GM19240 (cell line): ENCODE results near the gene ERC2.

Experiments
- DNase-seq: peaks from one replicate; pipeline ENCODE4 v3.0.0; 2011; ENCODE audit warnings: low spot score; ENCODE audit not compliant: insufficient read length

Gene ERC2

GRCh38 chr3:56424885-56425284 is 43.4 kb downstream of the ERC2 start:
- DNase-seq, result no peak

- DNase-seq, result no peak
These were observed 43.9 kb downstream of the ERC2 start for GRCh38 chr3:56424336-56424735.

GRCh38 chr3:56423661-56424099 is 44.6 kb downstream of the ERC2 start:
- no peak for DNase-seq

DNA sequence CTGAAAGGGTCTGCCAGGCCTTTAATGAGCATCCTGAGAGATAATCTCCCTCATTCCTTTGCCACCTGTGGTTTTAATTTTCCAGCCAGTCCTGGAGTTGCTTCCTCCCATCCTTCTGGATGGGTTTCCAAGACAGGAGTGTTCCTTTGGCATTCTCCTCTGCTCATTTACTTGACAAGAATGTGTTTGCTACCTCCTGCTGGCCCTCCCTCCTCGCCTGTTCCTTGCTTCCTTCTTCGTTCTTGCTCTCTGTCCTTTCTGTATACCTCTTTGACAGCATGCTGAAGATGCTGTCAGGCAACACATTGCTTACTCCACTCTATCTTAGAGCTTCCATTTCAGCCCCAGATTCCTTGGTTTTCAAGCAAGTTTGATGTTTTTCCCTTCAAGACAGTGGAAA is 46.0 kb downstream of the ERC2 start:
- DNase-seq, result no peak

DNA sequence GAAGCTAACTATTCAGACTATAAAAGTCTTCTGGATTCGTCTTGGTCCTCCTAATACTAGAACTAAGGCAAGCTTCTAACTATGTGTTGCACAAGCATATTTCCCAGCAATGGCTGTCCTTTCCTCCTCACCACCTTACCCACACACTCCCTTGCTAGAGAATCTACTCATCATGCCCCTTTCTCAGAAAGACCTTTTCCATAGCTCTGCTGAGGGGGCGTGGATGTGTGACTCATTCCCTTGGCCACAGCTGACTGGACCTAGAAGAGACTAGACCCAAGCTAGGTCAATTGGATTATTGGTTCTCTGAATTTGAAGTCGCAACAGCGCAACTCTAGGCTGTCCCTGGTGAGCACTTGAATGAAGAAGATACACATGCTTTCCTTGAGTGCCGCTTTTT is 47.1 kb downstream of the ERC2 start:
- DNase-seq, result no peak

DNA sequence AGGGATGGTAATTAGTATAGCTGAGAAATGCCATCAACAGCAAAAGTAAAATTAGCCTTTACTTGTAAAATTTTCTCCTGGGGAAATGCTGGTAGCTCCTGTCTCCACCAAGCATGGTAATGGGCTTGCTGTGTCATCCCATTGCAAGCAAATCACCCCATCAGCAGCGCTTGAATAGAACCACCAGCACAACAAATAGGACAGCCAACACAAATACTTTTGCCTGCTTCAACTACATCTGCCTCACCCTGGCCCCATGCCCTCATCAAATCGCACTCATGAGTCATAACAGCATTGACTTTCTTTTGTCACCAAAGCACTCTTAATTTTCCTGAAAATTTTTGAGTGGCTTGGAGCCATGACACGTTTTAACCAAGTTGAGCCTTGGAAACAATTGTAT is 52.6 kb downstream of the ERC2 start:
- no peak for DNase-seq

DNA sequence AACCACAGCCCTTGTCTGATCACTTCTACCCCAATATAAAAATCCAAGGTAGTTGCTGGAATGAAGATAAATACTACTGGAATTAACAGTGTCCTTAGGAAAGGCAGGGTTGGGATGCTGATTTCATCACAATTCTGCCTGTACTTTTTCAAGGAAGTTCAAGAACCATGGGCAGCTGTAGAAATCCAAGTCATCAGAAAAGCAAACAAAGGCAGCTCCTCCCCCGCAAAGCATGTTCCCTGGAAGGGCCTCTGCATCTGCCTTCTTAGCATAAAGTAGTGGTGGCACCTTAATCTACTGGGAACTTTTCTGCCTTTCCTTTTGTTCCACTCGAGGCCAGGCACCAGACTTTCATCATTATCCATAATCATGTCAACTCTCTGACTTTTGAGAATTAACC is 54.4 kb downstream of the ERC2 start:
- DNase-seq, result no peak

DNA sequence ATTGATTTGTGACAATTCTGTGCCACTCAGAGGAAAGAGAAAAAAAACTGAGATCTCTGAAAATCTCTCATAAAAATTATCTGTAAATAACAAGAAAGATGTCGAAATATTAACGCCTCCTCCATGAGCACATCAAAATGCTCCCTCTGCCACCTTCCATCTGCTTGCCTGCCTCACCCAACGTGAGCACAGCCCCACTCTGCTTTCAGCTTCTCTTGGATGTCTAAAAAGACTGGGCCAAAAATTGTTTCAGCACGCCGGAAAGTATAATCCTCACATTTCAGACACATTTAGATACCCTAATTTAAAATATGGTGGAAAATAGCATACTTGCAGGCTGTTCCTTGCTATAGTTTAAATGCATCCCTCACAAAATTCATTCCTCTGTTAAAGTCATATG is 57.1 kb downstream of the ERC2 start:
- no peak for DNase-seq

GRCh38 chr3:56410576-56410975 is 57.7 kb downstream of the ERC2 start:
- no peak for DNase-seq

GRCh38 chr3:56409790-56410189 is 58.5 kb downstream of the ERC2 start:
- DNase-seq, result no peak

- DNase-seq, result no peak
These were observed 59.5 kb downstream of the ERC2 start for GRCh38 chr3:56408761-56409196.

DNA sequence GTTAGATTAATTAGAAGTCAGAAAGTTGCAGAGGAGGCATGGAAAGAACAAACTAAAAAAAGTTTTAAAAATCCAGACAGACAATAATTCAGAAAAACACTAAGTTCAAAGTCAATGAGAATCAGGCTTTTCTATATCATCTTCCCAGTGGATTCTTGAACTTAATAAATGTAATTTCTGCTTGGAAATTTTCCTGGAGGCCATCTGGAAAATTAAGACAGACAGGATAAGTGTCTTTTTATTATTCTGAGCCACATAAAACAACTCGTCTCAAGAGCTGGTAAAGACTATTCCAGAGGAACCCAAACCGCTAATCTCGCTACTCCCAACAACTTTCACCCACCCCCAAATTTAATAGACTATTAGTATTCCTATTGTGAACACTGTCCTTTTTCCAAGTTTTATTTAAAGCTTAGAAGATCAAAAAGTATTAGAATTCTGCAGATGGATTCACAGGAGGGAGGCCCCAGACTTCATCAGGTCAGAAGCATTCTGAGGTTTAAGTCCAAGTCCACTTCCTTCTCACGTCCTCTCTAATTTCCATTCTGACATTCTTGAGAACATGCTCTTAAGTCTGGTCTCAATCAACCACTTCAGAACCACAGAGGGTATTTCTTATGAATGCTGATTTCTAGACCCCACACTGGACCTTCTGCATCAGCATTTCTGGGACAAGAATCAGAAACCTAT is 61.3 kb downstream of the ERC2 start:
- no peak for DNase-seq

DNA sequence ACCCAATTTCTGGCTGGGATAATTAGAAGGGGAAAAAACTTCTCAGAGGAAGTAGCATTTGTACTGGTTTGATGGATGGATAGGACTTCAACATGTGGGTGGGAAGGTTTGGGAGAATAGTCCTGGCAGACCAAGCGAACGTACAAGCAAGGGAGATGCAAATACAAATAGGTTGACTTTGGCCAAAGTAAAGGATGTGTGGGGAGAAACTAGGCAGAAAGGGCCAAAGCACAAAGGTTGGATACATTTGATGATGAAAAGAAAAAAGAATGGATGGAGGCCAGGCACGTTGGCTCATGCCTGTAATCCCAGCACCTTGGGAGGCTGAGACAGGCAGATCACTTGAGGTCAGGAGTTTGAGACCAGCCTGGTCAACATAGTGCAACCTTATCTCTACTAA is 63.4 kb downstream of the ERC2 start:
- DNase-seq, result no peak

DNA sequence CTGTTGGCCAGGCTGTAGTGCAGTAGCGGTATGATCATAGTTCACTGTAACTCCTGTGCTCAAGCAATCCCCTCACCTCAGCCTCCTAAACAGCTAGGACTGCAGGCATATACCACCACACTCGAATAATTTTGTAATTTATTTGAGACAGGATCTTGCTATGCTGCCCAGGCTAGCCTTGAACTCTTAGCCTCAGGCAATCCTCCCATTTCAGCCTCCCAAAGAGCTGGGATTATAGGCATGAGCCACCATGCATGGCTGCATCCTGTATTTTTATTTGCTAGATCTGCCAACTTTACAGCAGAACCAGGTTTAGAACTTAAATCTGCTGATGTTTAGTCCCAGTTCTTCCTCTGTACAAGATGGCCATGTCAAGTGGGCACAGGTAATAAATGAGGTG is 69.6 kb downstream of the ERC2 start:
- DNase-seq, result no peak

DNA sequence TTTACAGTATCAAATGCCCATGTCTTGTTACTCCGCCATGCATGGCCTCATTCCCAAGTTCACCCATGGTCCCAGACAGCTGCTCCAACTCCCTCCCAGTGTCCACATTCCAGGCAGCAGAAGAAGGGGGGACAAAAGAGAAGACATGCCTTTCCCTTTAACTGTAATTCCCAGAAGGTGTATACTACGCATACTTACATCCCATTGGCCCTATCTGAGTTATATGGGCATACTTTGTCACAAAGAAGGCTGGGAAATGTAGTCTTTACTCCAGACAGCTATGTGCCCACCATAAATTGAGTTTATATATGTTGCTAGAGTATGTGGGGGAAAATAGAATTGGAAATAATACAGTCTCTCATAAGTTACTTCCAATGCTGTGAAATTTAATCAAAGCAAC is 70.5 kb downstream of the ERC2 start:
- DNase-seq, result no peak

DNA sequence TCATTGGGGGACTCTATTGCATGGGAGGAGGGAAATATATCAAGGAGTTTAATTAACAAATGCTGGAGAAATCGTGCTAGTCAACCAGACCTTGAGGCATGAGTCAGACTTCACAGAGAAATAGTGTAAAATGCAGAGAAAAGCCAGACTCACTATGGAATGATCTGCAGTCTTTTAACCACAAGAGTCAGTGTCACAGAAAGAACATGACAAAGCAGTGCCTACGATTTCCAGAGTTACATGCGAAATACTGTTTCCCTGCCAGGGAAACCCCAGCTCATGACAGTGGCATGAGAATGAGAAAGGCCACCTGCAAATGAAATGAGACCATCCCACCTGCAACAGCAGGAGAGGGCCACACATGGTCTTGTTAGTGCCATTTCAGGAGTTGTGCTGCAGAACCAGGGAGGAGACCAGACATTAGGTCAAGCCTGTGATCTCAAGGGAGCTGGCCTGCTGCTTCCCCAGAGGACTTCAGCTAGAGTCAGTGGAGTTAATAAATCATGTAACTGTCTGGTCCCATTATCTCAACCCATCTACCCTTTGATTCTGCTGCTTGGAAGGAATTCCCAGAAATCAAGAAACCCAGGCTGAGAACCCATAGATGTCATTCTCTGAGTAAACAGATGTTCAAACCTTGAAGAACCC is 79.0 kb downstream of the ERC2 start:
- no peak for DNase-seq

GRCh38 chr3:56383092-56383491 is 85.2 kb downstream of the ERC2 start:
- DNase-seq, result no peak

GRCh38 chr3:56379723-56380287 is 88.5 kb downstream of the ERC2 start:
- no peak for DNase-seq

GRCh38 chr3:56375654-56376053 is 92.6 kb downstream of the ERC2 start:
- no peak for DNase-seq

GRCh38 chr3:56373386-56373785 is 94.9 kb downstream of the ERC2 start:
- DNase-seq, result no peak

DNA sequence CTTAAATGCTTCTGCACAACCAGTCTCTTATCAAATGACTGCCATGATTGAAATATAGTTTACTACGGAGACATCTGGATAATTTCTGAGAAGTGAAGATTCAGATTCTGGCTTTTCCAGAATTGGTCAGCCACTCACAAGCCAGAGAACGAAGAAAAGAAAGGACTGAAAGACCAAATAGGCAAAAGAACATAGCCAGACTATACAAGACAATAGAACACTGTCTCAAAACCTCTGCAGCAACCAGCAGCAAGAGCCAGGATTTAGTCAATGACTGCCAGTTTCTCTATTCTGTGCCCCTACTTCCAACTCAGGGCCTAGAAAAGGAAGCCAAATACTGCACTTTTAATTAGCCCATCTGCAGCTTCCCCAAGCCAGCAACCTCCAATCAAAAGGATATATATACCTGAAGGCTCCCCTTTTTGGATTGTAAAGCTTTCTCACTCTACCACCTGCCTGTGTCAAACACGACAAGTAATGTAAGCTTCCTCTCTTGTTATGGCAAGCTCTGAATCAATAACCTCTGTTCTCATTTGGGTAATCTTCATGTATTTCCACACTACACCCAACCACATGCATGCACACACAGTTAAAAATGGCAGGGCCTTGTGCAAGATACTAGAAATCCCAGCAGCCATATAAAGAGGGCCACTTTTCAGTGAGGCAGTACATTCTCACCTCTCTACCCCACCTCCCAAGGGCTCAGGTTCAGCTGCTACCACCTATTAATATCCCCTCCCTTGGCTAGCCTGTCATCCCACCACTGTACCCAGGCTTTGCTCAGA is 97.1 kb downstream of the ERC2 start:
- no peak for DNase-seq

- DNase-seq, result no peak
These were observed 98.4 kb downstream of the ERC2 start for GRCh38 chr3:56369914-56370313.
